GM19372 (cell line): Measurements from ENCODE around the gene TMEM121B.

ENCODE experiments used
- ATAC-seq: cut with Tn5 transposase; IDR thresholded peaks from one replicate; pipeline ENCODE4 v1.9.1; 2021; ENCODE audit warnings: mild to moderate bottlenecking, low read depth, moderate library complexity; ENCODE audit not compliant: unreplicated experiment

Gene TMEM121B

DNA sequence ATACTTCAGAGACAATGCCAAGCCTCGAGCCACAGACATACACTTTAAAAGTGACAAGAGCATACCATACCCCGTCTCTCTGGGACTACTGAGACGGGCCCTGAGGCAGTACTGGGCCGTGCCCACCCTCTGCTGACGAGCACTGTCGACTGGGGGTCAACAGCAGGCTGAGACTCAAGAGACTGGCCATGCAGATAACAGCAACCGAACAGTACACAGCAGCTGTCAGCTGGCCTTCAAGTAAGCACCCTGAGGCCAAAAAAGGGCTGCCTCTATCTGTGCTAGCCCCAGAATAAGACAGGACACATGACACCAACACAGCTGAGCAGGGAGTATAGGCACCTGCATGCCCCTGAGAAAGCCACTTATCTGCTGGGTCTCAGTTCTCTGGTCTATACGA, 18.9 kb upstream of the TMEM121B start:
- no peak for ATAC-seq

DNA sequence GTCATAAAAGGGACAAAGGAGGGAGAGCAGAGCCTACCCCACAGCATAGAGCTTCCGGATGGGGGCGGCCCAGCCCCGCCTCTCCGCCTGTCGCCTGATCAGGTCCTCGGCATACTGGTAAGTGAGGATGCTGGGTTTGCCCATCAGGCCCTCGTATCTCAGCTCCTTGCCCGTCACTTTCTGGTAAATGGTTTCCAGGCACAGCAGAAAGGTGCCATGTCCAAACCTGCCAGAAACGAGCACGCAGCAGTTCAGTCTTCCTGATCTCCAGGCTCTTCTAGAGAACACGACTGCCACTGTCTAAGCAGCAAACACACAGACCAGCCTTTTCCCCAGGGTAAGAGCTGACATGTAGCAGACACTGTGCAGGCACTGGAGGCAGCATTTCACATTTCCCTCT, 17.4 kb upstream of the TMEM121B start:
- no peak for ATAC-seq

DNA sequence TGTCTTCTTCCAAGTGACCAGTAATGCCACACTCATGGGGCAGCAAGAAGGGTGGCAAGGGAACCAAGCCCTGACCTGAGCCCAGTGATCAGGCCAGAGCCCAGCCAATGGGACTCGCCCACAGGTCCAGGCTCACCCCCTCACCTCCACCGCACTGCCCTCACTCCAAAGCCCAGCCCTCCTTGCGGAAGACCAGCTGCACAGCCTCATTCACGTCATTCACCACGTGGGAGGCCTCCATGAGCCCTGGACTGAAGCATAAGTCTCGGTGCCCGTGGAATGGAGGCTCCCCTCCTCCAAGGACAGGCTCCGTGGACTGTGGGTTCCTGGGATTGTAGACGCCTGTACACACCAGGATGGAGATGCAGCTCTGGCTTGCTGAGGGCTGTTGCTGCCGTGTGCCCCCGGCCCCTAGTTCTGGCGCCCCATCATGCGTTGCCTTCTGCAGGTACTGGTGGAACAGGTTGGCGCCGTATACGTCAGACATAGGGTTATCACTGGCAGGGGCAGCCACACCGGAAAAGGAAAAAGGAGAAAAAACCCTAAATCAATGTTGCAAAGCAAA, 16.8 kb upstream of the TMEM121B start:
- no peak for ATAC-seq

DNA sequence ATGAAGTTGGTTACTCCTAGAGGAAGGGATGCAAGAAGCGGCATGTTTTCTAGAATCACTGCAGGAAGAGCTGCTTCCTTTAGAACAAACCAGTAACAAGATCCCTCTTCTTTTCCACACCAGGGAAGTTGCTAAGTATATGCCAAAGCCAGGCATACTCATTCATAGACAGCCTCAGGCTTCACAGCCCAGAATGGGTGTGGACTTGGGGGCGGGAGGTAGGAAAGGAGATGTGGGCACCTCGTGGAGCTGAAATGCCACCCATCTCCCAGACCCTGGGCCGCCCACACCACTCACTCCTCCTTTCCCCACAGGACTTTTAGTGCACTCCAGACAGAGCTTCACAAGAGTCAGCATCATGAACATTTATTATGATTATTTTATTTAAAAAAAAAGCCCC, 16.0 kb upstream of the TMEM121B start:
- ATAC-seq: no peak

DNA sequence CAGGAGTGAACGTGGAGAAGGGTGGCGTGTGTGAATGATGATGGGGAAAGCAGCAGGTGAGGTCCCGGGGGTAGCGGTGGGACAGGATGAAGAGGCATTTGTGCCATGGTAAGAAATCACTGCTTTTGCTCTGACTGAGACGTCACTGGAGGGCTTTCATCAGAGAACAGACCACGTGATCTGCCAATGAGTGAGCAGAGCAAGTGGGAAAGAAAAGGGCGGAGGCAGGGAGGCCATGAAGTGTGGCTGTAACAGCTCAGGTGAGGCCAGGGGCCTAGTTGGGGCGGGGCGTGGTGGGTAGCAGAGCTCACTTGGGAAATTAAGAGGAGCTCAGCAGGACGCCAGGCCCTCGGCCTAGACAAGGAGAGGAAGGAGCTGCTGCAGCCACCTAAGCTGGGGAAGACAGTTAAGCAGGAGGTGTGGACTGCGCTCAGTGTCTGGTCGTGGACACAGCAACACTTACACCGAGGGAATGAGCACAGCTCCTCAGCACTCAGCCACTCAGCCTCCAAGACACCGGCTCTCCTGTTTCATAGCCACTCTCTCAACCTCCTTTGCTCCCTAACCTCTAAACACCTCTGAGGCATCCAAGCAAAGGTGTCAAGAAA, 14.1 kb upstream of the TMEM121B start:
- no peak for ATAC-seq

DNA sequence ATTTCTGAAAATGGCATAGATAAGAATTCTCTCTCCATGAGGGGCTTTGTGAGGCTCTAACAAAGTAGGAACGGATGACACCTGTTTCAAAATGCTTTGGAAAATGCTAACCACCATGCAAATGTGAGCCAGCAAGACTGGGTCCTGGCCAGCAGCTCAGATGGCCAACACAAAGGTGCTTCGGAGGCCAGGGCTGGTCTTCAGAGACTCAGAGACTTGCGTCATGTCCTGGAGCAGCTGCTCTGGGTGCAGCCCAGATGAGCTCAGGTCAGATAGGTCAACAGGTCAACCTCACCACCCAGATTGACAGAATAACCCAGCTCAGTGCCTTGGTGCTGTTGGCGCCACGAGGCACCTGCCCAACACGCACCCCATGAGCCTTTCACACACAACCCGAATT, 12.0 kb upstream of the TMEM121B start:
- ATAC-seq: no peak

DNA sequence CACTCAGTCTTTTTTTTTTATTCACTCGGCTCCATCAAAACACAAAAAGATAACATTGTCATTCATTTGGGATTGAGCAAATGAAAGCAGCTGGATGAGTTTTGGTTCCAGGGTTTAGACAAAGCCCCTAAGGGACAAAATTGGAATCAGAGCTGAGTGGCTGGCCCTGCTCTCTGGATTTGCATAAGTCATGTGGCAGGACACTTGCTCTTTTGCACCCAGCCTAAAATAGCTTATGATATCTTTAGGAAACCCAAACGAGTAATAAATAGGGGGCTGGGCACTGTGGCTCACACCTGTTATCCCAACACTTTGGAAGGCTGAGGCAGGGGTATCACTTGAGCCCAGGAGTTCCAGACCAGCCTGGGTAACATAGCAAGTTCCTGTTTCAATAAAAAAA, 11.0 kb upstream of the TMEM121B start:
- ATAC-seq: no peak

DNA sequence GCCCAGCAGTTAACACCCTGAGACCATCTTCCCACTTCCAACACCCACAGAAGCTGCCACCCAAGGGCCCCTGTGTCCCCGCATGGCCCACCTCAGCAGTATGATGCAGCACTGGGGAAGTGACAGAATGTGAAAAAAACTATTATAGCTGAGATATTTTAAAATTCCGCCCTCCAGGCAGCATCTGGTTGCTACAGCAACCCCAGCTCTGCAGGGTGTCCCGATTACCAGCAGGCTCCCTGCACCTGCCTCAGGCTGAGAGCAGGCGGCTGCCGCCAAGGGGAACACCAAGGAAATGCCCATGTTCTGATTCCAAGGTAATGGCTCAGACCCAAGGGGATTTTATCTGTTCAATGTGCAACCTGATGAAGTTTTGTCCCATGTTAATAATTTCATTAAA, 10.5 kb upstream of the TMEM121B start:
- no peak for ATAC-seq

DNA sequence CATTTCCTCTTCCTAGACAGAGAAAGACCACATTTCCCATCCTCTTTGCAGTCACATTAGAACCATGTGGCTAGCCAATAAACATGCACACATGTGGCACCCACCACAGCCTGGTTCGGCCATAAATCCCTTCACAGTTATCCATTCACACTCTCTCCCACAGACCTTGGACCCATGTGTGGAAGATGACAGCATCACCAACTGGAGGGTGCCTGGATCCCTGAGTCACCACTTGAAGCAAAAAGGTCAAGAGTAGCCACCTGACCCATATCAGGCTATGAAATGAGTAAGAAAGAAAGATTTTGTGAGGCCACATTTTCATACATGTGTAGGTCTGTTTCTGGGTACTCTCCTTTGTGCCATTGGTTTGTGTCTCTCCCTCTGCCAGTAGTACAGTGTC, 9.0 kb upstream of the TMEM121B start:
- ATAC-seq: no peak

DNA sequence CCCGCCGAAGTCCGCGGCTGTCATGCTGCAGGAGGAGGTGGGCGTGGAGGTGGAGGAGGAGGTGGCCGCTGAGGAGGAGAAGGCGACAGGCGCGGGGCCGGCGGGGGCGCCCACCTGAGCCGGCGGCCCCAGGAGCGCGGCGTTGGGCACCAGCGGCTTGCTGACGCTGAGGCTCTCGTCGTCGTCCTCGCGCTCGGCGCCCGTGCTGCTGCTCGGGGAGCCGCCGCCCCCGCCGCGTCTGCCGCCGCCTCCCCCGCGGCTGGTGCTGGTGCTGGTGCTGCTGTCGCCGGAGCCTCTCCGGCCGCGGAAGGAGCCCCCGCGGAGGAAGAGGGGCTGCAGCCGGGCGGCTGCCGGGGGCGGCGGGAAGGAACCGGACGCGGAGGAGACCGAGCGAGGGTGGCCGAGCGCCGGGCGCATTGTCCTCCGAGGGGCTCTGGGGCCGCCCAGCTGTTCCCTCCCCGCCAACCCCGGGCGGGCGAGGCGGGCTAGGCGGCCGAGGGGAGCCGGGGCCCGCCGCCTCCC, 388 bp downstream of the TMEM121B start:
- ATAC-seq: no peak

DNA sequence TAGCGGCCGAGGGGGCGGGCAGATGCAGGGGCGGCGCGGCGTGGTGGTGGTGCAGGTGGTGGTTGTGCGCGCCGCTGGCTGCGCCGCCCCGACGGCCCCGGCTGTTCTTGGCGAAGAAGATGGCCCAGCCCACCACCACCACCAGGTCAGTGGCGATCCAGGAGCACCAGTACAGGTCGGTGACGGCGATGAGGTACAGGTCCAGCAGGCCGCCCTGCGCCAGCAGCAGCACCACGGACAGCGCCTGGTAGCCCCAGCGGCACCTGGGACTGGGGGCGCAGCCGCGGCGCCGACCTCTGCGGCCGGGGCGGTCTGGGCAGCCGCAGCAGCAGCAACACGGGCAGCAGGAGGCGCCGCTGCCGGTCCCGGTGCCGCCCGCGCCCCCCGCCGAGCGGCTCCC, 879 bp downstream of the TMEM121B start:
- ATAC-seq: no peak

DNA sequence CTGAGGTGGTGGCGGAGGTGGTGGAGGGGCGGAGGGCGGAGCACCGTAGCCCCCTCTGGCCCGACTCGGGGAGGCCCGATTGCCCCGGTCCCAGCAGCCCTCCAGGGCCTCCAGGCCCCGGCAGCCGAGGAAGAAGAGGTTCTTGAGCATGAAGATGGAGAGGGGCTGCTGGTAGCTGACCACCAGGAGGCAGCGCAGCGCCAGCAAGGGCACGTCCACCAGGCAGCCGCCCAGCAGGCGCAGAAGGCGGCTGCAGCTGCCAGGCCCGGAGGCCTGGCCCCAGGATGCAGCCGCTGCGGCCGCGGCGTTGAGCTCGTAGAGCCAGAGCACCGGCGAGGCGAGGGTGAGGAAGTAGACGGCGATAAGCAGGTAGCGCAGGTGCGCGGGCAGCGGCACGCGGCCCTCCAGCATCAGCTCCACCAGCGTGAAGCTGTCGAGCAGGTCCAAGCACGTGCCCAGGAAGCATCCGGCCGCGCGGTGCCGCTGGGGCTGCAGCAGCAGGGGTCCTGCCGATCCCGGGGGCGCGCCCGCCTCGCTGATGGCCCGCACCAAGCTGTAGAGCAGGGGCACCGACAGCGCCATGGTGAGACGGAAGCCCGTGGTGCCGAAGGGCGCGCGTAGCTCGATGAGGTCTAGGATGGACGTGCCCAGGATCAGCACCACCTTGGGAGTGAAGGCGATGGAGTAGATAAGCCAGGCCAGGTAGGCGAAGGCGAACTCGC, 1.5 kb downstream of the TMEM121B start:
- ATAC-seq: no peak

DNA sequence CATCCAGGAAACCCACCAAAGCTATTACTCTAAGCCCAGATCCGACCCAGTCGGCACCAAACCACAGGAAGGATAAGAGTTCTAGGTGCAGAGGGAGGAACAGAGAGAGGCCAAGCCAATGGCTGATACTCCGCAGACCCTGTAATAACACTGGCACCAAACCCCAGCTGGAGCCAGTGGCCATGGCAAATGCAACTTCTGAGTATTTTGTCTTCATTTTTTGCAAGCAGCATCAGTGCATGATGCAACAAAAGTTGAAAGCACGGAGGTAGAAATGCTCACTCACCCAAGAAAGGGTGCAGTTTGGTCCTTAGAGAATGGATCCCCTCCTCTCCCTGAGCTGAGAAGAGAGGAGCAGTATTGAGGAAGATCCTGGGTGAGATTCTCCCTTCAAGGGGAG, 2.8 kb downstream of the TMEM121B start:
- no peak for ATAC-seq

DNA sequence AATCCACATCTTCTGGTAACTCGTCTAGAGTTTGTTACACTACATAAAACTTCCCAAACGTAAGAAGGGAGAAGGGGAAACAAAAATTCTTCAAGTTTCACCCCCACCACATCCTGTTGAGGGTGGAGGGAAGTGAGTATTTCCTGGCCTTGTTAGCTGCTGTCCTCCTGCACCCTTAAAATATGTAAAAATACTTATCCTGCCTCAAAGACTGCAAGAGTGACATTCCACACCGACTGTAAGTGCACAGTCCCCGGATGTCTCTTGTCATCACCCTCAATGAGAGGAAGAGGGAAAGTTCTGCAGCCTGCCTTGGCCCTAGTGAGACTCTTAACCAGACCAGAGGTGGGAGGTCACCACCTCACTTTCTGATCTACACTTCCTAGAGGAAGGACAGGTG, 3.3 kb downstream of the TMEM121B start:
- ATAC-seq: no peak

DNA sequence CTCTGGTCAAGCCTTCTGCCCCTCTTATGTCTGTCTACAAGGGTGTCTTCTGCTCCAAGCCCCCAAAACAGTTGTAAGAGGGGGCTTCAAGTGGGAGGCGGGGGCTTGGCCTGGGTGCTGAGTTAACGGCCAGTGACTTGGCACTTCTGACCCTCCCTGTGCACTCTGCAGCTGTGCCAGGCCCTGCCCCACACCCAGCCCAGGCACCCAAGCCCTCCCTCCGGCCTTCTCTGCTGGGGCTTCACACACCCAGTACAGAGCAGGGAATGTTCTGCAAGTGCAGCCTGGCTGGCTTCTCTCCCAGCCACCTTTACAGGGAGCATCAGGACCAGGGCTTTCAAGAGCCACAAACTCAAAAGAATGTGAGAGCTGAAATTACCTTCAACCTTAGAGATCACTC, 3.8 kb downstream of the TMEM121B start:
- no peak for ATAC-seq

DNA sequence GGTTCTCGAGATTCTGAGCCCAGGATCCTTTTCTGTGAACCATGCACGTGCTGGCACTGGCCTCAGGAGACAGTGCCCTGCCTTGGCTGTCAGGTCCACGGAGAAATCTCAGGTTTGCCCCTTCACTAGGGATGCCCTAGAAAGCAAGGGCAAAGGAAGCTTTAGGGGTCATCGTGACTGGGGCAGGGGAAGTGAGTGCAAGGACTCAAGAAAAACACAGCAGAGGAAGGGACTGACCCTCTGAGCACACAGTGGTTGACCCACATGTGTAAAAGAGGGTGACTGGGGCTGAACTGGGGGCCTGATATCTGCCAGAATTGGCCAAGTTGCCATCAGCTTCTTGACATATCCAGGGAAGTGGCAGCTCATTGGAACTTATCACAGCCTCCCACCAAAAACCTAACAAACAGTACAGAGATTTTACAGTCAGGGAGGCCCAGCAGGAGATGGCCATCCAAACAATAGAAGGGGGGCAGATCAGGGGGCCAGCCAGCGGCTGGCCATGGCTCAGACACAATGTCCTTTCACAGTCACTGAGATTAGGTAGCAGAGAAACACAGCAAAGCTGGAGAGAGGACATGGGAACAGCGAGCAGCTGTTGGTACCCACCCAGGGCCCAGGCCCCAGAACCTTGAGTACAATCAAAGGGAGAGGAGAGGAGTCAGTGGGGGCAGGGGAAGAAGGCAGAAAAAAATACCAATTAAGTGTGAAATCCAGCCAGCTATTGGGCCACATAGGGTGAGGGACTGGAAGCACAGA, 4.4 kb downstream of the TMEM121B start:
- ATAC-seq: no peak

DNA sequence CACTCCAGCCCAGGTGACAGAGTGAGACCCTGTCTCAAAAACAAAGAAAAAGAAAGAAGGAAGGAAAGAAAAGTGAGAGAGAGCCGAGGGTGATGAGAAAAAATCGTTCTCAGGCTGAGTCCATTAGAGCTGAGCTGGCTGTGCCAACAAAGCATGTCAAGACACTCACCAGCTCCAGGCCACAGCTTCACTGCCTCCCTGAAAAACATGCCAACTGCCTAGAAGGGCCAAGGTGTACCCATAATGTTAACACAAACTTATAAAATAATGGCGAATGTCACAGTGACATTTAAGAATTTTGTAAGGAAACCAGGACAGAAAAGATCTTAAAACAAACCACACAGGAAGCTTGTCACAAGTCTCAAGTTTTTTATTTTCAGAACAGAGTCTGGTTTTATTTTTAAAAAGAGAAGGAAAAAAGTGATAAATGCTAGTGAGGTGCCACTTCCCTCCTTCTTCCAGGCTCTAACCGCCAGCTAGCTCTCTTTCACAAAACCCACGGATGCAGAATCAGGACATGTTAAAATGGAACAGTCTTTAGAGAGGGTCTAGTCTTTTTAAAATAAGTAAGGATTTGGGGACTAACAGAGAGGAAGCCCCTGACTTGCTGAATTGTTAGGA, 5.1 kb downstream of the TMEM121B start:
- ATAC-seq: no peak

DNA sequence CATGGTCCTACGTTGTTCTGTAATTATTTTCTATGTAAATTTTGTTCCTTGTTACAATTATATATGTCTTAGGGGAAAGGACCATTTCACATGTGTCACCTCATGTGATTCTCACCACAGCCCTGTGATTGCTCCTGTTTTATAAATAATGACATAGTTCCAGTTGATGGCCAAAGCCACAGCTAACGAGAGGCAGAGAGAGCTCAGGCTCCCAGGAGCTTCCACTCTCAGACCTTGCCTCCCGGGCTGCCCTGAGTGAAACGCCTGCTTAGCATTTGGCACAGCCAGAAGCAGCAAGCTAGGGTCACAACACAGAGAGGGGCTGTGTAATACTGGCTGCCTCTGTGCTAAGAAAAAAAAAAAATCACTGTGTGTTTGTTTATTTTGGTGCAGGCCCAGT, 5.9 kb downstream of the TMEM121B start:
- ATAC-seq: no peak

DNA sequence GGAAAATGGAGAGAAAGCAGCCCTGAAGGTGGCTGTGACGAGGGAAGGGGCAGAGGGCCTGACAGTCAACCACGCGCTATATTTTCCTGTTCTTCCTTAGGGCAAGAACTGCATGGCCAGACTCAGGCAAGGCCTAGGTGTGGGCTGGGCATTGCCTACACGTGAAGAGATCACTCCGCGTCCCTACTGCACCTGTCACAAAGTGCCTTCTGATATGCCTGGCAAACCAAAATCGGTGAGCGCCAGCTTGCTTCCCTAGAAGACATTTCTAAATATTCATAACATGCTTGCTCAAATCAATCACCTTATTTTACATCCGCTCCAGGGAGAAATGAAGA, 6.3 kb downstream of the TMEM121B start:
- no peak for ATAC-seq

DNA sequence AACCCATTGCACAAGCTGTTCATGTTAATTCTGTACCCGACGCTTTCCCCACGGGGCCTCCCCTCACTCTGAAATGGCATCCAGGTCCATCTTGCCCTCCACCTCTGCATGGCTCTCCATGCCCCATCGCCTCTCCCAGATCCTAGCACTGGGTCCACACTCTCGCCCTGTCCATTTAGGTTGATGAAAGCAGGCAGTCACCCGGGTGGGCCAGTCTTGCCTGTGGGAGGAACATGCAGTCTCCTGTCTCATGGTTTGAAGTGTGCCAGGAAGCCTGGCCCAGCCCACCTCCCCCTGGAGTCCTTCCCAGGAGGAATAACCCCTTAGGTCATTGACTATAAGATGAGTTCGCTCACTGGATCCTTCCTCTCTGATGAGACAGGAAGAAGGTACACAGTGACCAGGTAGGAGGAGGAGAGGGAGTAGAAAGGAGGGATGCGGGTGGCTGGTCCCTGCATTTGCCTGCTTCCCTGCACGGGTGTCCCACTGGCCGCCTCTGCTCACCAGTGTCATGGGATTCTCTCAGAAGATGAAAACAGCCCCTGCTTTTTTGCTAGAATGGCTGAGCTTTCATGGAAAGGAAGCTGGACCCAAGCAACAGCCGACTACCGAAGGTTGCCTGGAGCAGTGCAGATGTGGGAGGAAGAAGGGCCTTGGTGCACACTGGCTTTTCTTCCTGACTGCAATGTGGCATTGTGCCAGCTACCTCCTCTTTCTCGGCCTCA, 6.8 kb downstream of the TMEM121B start:
- ATAC-seq: no peak
